Activated CD8-positive, alpha-beta memory T cell treated with anti-CD3 and anti-CD28 coated beads for 4 hours (primary cell): ENCODE results near the gene POLR2J.
"Not testable (repeated sequence)": the region's sequence is repeated elsewhere in the genome, so short reads cannot be mapped to it uniquely, and the experiment has no call there.

ENCODE experiments used
- DNase-seq, 2 donors: peaks; one replicate each; pipeline ENCODE4 v3.0.0-alpha.2; 2020; ENCODE audit warnings: low read depth in 2 of 2

Gene POLR2J

GRCh38 chr7:102494473-102495149 is 15.9 kb upstream of the POLR2J start:
- not testable (repeated sequence) for DNase-seq

GRCh38 chr7:102494026-102494425 is 15.3 kb upstream of the POLR2J start:
- not testable (repeated sequence) for DNase-seq

GRCh38 chr7:102493220-102493935 is 14.7 kb upstream of the POLR2J start:
- not testable (repeated sequence) for DNase-seq

GRCh38 chr7:102490529-102491075 is 11.9 kb upstream of the POLR2J start:
- not testable (repeated sequence) for DNase-seq

- not testable (repeated sequence) for DNase-seq
Measured at GRCh38 chr7:102484317-102484716, 5.6 kb upstream of the POLR2J start.

GRCh38 chr7:102481962-102482361 is 3.2 kb upstream of the POLR2J start:
- DNase-seq = not testable (repeated sequence)

GRCh38 chr7:102479982-102480637 is 1.4 kb upstream of the POLR2J start:
- DNase-seq = not testable (repeated sequence)

GRCh38 chr7:102479209-102479584 is 475 bp upstream of the POLR2J start:
- not testable (repeated sequence) for DNase-seq

- DNase-seq = not testable (repeated sequence)
Measured at GRCh38 chr7:102474736-102475435, 3.8 kb downstream of the POLR2J start.

- DNase-seq = not testable (repeated sequence)
Measured at GRCh38 chr7:102474116-102474515, 4.6 kb downstream of the POLR2J start.

GRCh38 chr7:102473271-102473991 is 5.3 kb downstream of the POLR2J start:
- no peak for DNase-seq

GRCh38 chr7:102472126-102473041 is 6.3 kb downstream of the POLR2J start:
- DNase-seq = no peak

- no peak for DNase-seq
Measured at GRCh38 chr7:102471791-102472125, 7.0 kb downstream of the POLR2J start.

GRCh38 chr7:102469972-102470825 is 8.5 kb downstream of the POLR2J start:
- DNase-seq = no peak

GRCh38 chr7:102469351-102469971 is 9.3 kb downstream of the POLR2J start:
- DNase-seq = no peak

GRCh38 chr7:102468478-102469350 is 10.0 kb downstream of the POLR2J start:
- DNase-seq = no peak

- no peak for DNase-seq
Measured at GRCh38 chr7:102467581-102468477, 10.9 kb downstream of the POLR2J start.
